Renal cortical epithelial cell (primary cell): Measurements from ENCODE around the gene TSPAN6. TPM values are rescaled to one million over a fixed set of nuclear protein-coding genes. Genes with fewer than 3 reads are reported as not detected.

Experiments
- DNase-seq: peaks from one replicate; pipeline ENCODE4 v3.0.0-alpha.2; 2011; ENCODE audit warnings: low read depth
- total RNA-seq: library from RNA; depleted of rRNA; stranded (reverse); fragments of >200 nt; gene quantifications from 2 replicates; pipeline ENCODE4 v1.2.3, GENCODE V29; 2014

The TSPAN6 gene
- total RNA-seq, 1 donor from 2014 or later = 79.7 TPM

DNA sequence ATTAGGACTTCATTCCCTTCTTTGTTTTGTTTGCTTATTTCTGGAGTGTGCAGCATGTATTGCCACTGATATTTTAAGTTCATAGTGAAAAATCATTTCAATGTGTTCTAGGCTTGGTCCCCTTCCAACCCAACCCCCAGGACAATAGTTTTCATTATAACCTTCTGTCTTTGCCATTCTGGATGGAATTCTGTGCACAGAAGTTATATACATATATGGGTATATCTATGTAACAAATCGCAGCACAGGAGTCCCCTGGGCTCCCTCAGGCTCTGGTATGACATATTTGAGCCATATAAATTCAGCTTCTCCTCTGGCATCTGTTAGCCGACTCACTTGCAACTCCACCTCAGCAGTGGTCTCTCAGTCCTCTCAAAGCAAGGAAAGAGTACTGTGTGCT is 52.0 kb downstream of the TSPAN6 start, which contains the start of gene TNMD:
Gene TNMD, plus strand, starts transcription at position 326 of the 400 bp plus-strand sequence. CDS start 83 bp downstream, outside the sequence.
- DNase-seq = no peak

Other genes with a start within 250 kb of the TSPAN6 start
- gene PCDH19, start 226.5 kb downstream of the TSPAN6 start, total RNA-seq = 0.15 and 0.17 TPM in 2 replicates
- gene TNMD, start 51.9 kb downstream of the TSPAN6 start, total RNA-seq = not detected in 2 replicates
- 20.7 and 29.7 TPM in 2 replicates for gene SRPX2, start 7.4 kb upstream of the TSPAN6 start, total RNA-seq
- 7.1 and 8.6 TPM in 2 replicates for gene SYTL4, start 95.3 kb upstream of the TSPAN6 start, total RNA-seq
- gene CSTF2, start 183.6 kb upstream of the TSPAN6 start, total RNA-seq = 22.7 and 22.9 TPM in 2 replicates
- not detected in 2 replicates for gene NOX1, start 237.6 kb upstream of the TSPAN6 start, total RNA-seq